Lower leg skin (tissue), 4 donors: ENCODE data around the gene ZNF777. TPM values are rescaled to one million over a fixed set of nuclear protein-coding genes. Genes with fewer than 3 reads are reported as not detected.

Experiments
- DNase-seq, 2 donors: peaks; one replicate each; pipeline ENCODE4 v3.0.0-alpha.2; 2019; ENCODE audit warnings: low spot score in 2 of 2
- H3K4me3 ChIP-seq: fragments of 200-600 bp; sonication (generic); 2 replicates; pipeline ENCODE4 v1.5.1; 2017; ENCODE audit warnings: mild to moderate bottlenecking, low read depth; ENCODE audit not compliant: poor library complexity, severe bottlenecking
- POLR2A ChIP-seq, 2 donors: fragments of 450-650 bp; IDR thresholded peaks; one replicate each; pipeline ENCODE4 v1.6.1; 2016 to 2017; ENCODE audit warnings: antibody characterized with exemption in 2 of 2, mild to moderate bottlenecking in 1 of 2, moderate library complexity in 1 of 2
- WGBS, 2 donors: methylation state at CpG; one replicate each; pipeline ENCODE4 v1.1.5; 2018; 5-methylcytosine and 5-hydroxymethylcytosine counted together
- intact Hi-C: fragments of 100-400 bp; cut with DNase I; formaldehyde crosslinking; loops from one replicate; pipeline ENCODE4 v1.15.0; 2023; ENCODE audit warnings: low total_unique reads
- total RNA-seq, 4 donors: library from RNA; depleted of rRNA; stranded (reverse); fragments of >200 nt; gene quantifications; one replicate each; pipeline ENCODE4 v1.1.0, GENCODE V29; 2016
- TF ChIP-seq, protein P1 (sequence below), 3 donors: fragments of 450-650 bp; IDR thresholded peaks; one replicate each; pipeline ENCODE4 v1.5.1; 2016; ENCODE audit warnings: antibody characterized with exemption in 3 of 3, mild to moderate bottlenecking in 3 of 3, moderate library complexity in 2 of 3

The ZNF777 gene
- total RNA-seq, 4 donors from 2014 or later, result 10.6 to 18.7 (median 15.4) TPM

DNA sequence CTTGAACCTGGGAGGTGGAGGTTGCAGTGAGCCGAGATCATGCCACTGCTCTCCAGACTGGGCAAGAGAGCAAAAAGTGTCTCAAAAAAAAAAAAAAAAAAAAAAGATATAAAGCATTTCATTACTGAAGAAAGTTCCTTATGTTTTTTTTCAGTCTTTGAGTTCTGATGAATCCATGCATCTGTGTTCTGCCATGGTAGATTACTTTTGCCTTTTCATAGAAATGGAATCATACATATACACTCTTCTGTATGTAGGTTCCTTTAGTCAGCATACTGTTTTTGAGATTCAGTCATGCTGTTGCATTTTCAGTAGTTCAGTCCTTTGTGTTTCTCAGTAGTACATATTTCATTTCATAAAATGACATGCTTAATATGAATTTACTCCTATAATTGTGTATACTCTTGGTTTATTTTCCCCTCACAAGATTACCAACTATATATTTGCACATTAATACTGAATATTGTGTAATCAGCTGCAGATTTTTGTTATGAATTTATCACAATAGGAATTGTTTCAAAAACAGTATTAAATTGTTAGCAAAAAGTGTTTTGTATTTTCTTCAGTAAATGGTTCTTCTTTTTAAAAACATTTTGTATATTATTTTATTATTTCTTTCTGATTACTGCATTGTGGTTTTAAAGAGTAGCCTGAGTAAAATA is 2.8 kb upstream of the ZNF777 start:
- no peak for DNase-seq
- TF ChIP-seq POLR2A (IDR thresholded peaks at IDR 0.05), result no peak
- TF ChIP-seq, protein P1, sequence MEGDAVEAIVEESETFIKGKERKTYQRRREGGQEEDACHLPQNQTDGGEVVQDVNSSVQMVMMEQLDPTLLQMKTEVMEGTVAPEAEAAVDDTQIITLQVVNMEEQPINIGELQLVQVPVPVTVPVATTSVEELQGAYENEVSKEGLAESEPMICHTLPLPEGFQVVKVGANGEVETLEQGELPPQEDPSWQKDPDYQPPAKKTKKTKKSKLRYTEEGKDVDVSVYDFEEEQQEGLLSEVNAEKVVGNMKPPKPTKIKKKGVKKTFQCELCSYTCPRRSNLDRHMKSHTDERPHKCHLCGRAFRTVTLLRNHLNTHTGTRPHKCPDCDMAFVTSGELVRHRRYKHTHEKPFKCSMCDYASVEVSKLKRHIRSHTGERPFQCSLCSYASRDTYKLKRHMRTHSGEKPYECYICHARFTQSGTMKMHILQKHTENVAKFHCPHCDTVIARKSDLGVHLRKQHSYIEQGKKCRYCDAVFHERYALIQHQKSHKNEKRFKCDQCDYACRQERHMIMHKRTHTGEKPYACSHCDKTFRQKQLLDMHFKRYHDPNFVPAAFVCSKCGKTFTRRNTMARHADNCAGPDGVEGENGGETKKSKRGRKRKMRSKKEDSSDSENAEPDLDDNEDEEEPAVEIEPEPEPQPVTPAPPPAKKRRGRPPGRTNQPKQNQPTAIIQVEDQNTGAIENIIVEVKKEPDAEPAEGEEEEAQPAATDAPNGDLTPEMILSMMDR (IDR thresholded peaks at IDR 0.05), result no peak
- 74 to 94% methylated on average over 1 of the region's 1 CpG for WGBS, 2 donors
- intact Hi-C loops, result no loop called here
- no peak overlapping the region for H3K4me3 ChIP-seq

- TF ChIP-seq POLR2A (IDR thresholded peaks at IDR 0.05), result no peak
- TF ChIP-seq, protein P1 (IDR thresholded peaks at IDR 0.05), result no peak
- no peak overlapping the region for H3K4me3 ChIP-seq
- intact Hi-C loops, result no loop called here
- no peak for DNase-seq
- WGBS, 2 donors, result 81 to 84% methylated on average over 9 of the region's 9 CpGs
Observed at GRCh38 chr7:149462101-149462520, 1.2 kb upstream of the ZNF777 start.

DNA sequence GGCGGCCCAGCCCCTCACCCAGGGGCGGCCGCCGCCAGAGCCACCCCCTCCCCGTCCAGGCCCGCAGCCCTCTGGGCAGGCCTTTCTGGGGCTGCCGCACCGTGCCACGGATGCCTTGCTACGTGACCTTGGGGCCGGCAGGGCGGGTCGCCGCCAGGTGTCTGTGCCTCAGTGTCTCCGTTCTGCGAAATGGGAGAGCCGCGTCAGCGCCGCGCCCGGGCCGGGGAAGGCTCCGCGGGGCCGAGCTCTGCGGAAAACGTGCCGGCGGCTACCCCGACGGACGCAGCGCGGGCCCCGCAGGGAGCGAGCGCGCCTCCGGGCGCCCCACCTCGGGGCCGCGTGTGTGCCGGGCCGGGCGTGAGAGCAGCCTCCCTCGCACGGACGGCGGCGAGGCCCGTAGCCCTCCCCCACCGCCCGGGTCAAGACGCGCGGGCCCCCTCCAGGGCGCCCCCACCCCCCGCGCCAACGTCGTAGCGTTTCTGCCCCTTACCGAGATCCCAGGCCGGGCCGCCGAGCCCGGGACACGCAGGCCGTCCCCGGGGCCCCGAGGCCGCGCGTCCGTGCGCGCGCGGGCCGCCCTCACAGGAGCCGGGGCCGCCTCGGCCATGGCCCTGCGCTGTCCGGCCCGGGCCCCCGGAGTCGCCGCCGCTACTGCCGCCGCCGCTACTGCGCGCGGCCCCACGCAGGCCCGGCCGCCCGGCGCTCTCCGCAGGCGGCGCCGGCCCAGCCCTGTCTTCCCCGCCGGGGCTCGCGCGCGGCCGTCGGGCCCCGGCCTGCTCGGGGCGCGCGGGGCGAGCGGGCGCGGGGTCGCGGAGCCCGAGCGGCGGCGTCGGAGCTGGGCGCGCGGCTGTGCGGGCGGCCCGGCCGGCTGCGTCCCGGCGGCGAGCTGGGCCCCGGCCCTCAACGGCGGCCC is 1.1 kb downstream of the ZNF777 start:
- H3K4me3 ChIP-seq, result peak overlapping the region; percentile 68
- 0 to 2% methylated on average over 10 to 19 of the region's 145 CpGs for WGBS, 2 donors
- intact Hi-C loops, result no loop called here
- no peak for TF ChIP-seq POLR2A (IDR thresholded peaks at IDR 0.05)
- TF ChIP-seq, protein P1 (IDR thresholded peaks at IDR 0.05), result no peak
- DNase-seq, result no peak

DNA sequence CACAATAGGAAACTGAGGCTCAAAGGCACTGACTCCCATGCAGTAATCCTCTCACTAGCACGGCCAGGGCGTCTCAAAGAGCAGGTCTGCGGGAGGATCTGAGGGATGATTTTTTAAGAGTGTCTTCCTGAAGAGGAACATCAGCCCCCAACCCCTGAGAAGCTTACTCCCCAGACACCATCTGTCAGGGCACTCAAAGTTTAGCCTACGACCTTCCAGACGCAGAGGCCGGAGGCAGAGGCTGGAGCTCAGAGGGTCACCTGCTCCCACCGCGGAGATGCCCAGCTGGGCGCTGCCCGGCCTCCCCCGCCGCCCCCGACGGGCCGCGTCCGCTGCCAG is 1.7 kb downstream of the ZNF777 start:
- peak overlapping the region; percentile 40 for H3K4me3 ChIP-seq
- no peak for TF ChIP-seq POLR2A (IDR thresholded peaks at IDR 0.05)
- TF ChIP-seq, protein P1 (IDR thresholded peaks at IDR 0.05), result no peak
- WGBS, 2 donors, result 18 to 24% methylated on average over 9 to 12 of the region's 17 CpGs
- intact Hi-C loops, result no loop called here
- no peak for DNase-seq

DNA sequence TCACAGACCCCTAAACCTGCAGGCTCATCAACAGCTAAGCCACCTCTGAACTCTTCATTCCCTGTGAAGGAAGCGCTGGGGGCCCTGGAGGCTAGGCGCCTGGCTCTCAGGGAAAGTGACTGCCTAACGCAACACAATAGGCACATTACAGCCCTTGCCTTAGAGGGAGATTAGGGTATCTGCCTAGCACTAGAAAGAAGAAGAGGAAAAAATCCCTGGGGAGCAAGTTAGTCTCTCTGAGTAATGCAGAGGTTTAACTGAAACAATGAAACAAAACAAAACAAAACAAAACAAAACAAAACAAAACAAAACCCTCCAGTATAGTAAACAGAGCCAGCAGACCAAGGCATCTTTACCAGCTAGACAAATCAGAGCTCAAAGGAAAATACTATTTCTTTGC is 2.6 kb downstream of the ZNF777 start:
- WGBS, 2 donors, result 85 to 88% methylated on average over 3 of the region's 3 CpGs
- TF ChIP-seq POLR2A (IDR thresholded peaks at IDR 0.05), result no peak
- TF ChIP-seq, protein P1 (IDR thresholded peaks at IDR 0.05), result no peak
- no peak overlapping the region for H3K4me3 ChIP-seq
- DNase-seq, result peak in 1 of 2 donors; percentile 39
- intact Hi-C loops, result no loop called here
